Stomach (tissue), 9 donors: ENCODE measurements around the gene TNK2. TPM values are rescaled to one million over a fixed set of nuclear protein-coding genes. Genes with fewer than 3 reads are reported as not detected.

Experiments used
- DNase-seq, 2 donors: peaks; one replicate each; pipeline versions ENCODE4 v3.0.0 to v3.0.0-alpha.2; 2013 to 2019
- H3K27ac ChIP-seq, 5 donors: fragments of 200-600 bp in 4 of 5; sonication (generic) in 4 of 5; one replicate each; pipeline ENCODE4 v1.5.1; 2013 to 2019; ENCODE audit warnings: mild to moderate bottlenecking in 1 of 5, moderate library complexity in 1 of 5
- H3K27me3 ChIP-seq, 3 donors: fragments of 200-600 bp; sonication (generic); one replicate each; pipeline ENCODE4 v1.5.1; 2017 to 2019; ENCODE audit warnings: mixed run types in 1 of 3
- H3K36me3 ChIP-seq, 4 donors: fragments of 200-600 bp; sonication (generic); 1 replicate in 3 of 4; 2 replicates in 1 of 4; pipeline ENCODE4 v1.5.1; 2016 to 2019
- H3K4me1 ChIP-seq, 4 donors: fragments of 200-600 bp; sonication (generic); one replicate each; pipeline ENCODE4 v1.5.1; 2016 to 2019
- H3K4me3 ChIP-seq, 4 donors: fragments of 200-600 bp; sonication (generic) in 3 of 4; one replicate each; pipeline ENCODE4 v1.5.1; 2016 to 2019; ENCODE audit warnings: mild to moderate bottlenecking in 1 of 4
- H3K9me3 ChIP-seq, 4 donors: fragments of 200-600 bp; sonication (generic); one replicate each; pipeline ENCODE4 v1.5.1; 2016 to 2019
- EP300 ChIP-seq: sonication (generic); formaldehyde crosslinking; IDR thresholded peaks from one replicate; pipeline ENCODE4 v1.6.1; 2017; ENCODE audit warnings: antibody characterized with exemption
- POLR2A ChIP-seq, 4 donors: fragments of 450-650 bp; IDR thresholded peaks; one replicate each; pipeline ENCODE4 v1.6.1; 2016; ENCODE audit warnings: antibody characterized with exemption in 4 of 4, control low read depth in 2 of 4, mild to moderate bottlenecking in 1 of 4, moderate library complexity in 1 of 4
- POLR2AphosphoS5 ChIP-seq, 3 donors: sonication (generic); formaldehyde crosslinking; IDR thresholded peaks; one replicate each; pipeline ENCODE4 v1.6.1; 2016; ENCODE audit warnings: antibody characterized with exemption in 3 of 3
- whole genome bisulfite sequencing, 5 donors: extraction: QIAGEN DNeasy Blood & Tissue Kit in 3 of 5; methylation state at CpG; one replicate each; pipeline versions ENCODE4 v1.1.5 to v1.1.7; 2013 to 2018; 5-methylcytosine and 5-hydroxymethylcytosine counted together
- intact Hi-C: fragments of 100-400 bp; cut with DNase I; formaldehyde crosslinking; loops from one replicate; pipeline ENCODE4 v1.15.1; 2023; ENCODE audit warnings: low total_unique reads
- polyA plus RNA-seq, 3 donors: library from polyadenylated mRNA; stranded (reverse); fragments of 200-250 nt; gene quantifications; one replicate each; pipeline ENCODE4 v1.2.3, GENCODE V29; 2013
- total RNA-seq, 5 donors: library from RNA; depleted of rRNA; stranded (reverse); fragments of >200 nt; gene quantifications; one replicate each; pipeline versions ENCODE4 v1.1.0 to v1.2.3, GENCODE V29; 2014 to 2016
- TF ChIP-seq, protein P1 (sequence below), 7 experiments: fragments of 450-650 bp in 4 of 7; fragments of 200-600 bp in 3 of 7; sonication (generic) in 3 of 7; IDR thresholded peaks; one replicate each; pipeline ENCODE4 v1.5.1; 2016 to 2019; ENCODE audit warnings: antibody characterized with exemption in 7 of 7, control low read depth in 2 of 7, mild to moderate bottlenecking in 1 of 7
- donor health status: healthy with polysubstance abuse.
- donor health status: Bipolar disorder and iron deficiency.
- donor health status: healthy.

The TNK2 gene
- total and polyA plus RNA-seq, 8 donors = 6.1 to 431 (median 38.6) TPM

DNA sequence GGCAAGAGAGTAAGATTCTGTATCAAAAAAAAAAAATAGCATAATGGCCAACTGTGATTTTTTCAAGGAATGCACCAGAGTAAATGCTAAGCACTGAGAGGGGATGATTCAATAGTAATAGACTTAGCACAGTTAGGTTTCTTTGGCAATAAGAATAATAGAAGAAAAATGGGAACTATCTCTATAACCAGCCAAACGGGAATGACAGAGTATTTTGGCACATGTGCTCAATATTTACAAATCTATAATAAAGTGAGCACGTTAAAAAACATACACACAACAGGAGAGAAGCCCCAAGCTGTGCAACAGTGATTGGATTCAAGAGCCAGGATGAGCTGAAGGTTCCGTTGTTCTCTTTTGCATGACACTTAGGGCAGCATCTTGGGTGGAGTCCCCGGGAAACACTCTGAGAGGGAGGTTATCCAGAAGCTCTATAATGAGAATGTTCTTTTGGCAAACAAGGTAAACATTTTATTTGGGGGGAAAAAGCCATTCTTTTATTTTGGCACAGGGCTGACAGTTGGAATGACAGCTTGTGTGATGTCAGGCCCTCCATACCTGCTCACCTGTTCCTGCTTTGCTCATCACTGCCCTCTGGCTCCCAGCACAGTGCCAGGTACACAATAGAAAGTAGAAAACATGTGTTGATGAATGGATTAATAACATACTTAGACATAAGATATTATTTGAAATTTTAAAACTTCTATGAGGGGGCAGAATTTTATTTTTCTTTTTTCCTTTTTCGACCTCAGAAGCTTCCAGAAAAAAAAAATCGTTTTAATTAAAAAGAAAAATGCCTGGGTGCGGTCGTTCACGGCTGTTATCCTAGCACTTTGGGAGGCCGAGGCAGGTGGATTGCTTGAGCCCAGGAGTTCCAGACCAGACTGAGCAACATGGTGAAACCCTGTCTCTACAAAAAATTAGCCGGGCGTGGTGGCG, 52.6 kb downstream of the TNK2 start:
- DNase-seq = no peak
- Histone ChIP-seq H3K36me3 (no peaks in the 10 kb centered on the region), H3K9me3 (no peaks in the 10 kb centered on the region), H3K4me3 (no peak overlapping the region), H3K4me1 (peaks cover 9 to 31% (median 16%) of the 10 kb centered on the region in 4 donors), H3K27me3 (no peaks in the 10 kb centered on the region), H3K27ac (peak overlapping the region in 1 of 5 donors; percentile 52)
- TF ChIP-seq POLR2A (IDR thresholded peaks at IDR 0.05) (no peak), EP300 (no peak), POLR2AphosphoS5 (IDR thresholded peaks at IDR 0.05) (no peak)
- TF ChIP-seq, protein P1, sequence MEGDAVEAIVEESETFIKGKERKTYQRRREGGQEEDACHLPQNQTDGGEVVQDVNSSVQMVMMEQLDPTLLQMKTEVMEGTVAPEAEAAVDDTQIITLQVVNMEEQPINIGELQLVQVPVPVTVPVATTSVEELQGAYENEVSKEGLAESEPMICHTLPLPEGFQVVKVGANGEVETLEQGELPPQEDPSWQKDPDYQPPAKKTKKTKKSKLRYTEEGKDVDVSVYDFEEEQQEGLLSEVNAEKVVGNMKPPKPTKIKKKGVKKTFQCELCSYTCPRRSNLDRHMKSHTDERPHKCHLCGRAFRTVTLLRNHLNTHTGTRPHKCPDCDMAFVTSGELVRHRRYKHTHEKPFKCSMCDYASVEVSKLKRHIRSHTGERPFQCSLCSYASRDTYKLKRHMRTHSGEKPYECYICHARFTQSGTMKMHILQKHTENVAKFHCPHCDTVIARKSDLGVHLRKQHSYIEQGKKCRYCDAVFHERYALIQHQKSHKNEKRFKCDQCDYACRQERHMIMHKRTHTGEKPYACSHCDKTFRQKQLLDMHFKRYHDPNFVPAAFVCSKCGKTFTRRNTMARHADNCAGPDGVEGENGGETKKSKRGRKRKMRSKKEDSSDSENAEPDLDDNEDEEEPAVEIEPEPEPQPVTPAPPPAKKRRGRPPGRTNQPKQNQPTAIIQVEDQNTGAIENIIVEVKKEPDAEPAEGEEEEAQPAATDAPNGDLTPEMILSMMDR (IDR thresholded peaks at IDR 0.05) = no peak
- 78 to 81% (median 80%) methylated on average over 13 of the region's 13 CpGs for WGBS, 5 donors
- intact Hi-C loops = no loop called here

DNA sequence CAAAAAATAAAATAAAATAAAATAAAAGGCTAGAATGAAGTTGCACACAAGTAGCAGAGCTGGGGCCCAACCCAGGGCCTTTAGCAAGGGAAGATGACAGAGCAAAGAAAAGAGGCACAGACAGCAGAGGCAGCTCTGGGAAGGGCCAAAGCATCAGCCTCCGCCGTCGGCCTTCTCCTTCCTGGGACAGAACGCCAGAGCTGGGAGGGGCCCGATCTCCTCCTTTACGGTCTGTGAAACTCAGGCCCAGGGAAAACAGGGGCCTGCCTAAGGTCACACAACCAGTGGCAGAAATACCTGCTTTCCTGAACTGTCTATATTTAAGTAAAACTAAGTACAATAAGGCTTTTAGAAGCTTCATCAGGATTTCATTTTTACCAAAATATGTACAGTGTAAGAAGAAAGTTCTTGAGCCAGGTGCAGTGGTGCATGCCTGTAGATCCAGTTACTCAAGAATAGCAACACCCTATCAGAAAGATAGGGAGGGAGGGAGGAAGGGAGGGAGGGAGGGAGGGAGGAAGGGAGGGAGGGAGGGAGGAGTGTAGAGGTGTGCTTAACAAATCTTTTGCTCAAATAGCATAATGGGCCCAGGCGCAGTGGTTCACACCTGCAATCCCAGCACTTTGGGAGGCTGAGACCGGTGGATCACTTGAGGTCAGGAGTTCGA, 53.6 kb downstream of the TNK2 start:
- Histone ChIP-seq H3K36me3 (no peaks in the 10 kb centered on the region), H3K27ac (peak overlapping the region; percentile 15 to 76 (median 52)), H3K9me3 (no peaks in the 10 kb centered on the region), H3K4me3 (no peak overlapping the region), H3K27me3 (no peaks in the 10 kb centered on the region), H3K4me1 (peaks cover 9 to 31% (median 15%) of the 10 kb centered on the region in 4 donors)
- DNase-seq = peak; percentile 42 to 62
- intact Hi-C loops = no loop called here
- WGBS, 5 donors = 31 to 59% (median 38%) methylated on average over 9 of the region's 9 CpGs
- TF ChIP-seq EP300 (no peak), POLR2AphosphoS5 (IDR thresholded peaks at IDR 0.05) (no peak), POLR2A (IDR thresholded peaks at IDR 0.05) (no peak)
- TF ChIP-seq, protein P1 (IDR thresholded peaks at IDR 0.05) = no peak

DNA sequence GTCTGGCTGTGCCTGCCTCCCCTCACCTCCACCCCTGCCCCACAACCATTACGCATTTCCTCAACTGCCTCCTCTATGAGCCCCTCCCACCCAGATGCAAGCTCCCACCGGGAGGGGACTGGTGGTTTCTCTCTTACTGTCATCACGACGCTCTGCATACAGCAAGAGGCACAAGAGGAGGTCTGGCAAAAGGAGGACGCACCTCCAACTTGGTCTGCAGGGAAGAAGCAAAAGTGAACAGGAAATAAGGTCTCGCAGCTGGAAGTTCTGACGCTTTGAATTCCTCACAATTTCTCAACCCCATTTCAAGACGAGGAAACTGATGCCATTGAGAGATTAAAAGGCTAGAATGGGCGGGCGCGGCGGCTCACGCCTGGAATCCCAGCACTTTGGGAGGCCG, 54.4 kb downstream of the TNK2 start:
- no peaks in the 10 kb centered on the region for H3K36me3 ChIP-seq
- no peak for TF ChIP-seq EP300
- no peaks in the 10 kb centered on the region for H3K9me3 ChIP-seq
- peak overlapping the region in 4 of 5 donors; percentile 15 to 76 (median 50) for H3K27ac ChIP-seq
- H3K4me3 ChIP-seq = no peak overlapping the region
- no peak for DNase-seq
- 69 to 76% (median 71%) methylated on average over 14 of the region's 14 CpGs for WGBS, 5 donors
- intact Hi-C loops = no loop called here
- H3K4me1 ChIP-seq = peaks cover 5 to 27% (median 11%) of the 10 kb centered on the region in 4 donors
- no peaks in the 10 kb centered on the region for H3K27me3 ChIP-seq

DNA sequence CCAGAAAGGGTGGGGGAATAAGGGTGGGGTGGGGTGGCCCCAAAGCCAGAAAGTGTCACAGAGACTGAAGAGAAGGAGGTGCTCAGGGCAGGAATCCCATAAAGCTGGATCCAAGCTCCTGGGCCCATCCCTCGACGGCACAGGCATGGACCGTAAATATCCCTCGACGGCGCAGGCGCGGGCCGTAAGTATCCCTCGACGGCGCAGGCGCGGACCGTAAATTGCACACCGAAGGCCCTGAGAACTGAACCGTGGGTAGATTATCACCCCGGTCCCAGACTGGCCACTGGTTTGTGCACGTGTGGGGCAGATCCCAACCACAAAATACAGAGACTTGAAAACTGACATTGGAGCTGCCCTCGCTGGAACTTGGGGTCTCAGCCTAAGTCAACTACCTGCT, 55.3 kb downstream of the TNK2 start:
- intact Hi-C loops = no loop called here
- H3K27me3 ChIP-seq = no peaks in the 10 kb centered on the region
- DNase-seq = no peak

More for the DNA sequence above, 55.3 kb downstream of the TNK2 start:
- Histone ChIP-seq H3K36me3 (no peaks in the 10 kb centered on the region), H3K4me1 (peaks cover 5 to 29% (median 11%) of the 10 kb centered on the region in 4 donors), H3K27ac (no peak overlapping the region), H3K9me3 (no peaks in the 10 kb centered on the region), H3K4me3 (no peak overlapping the region)
- WGBS, 5 donors = 92 to 97% (median 95%) methylated on average over 20 of the region's 20 CpGs
- no peak for TF ChIP-seq EP300
- TF ChIP-seq, protein P1 (IDR thresholded peaks at IDR 0.05) = no peak
- TF ChIP-seq POLR2A (IDR thresholded peaks at IDR 0.05) = no peak
- no peak for TF ChIP-seq POLR2AphosphoS5 (IDR thresholded peaks at IDR 0.05)
